Ishikawa (cell line): Measurements from ENCODE around the gene RSRP1.

Experiments used
- CEBPB ChIP-seq: IDR thresholded peaks from 2 replicates; pipeline ENCODE4 v1.6.1; 2012
- CREB1 ChIP-seq: IDR thresholded peaks from 2 replicates; pipeline ENCODE4 v1.6.1; 2012; ENCODE audit warnings: low read depth
- EGR1 ChIP-seq: IDR thresholded peaks from 2 replicates; pipeline ENCODE4 v1.6.1; 2012
- EP300 ChIP-seq: IDR thresholded peaks from 2 replicates; pipeline ENCODE4 v1.6.1; 2012; ENCODE audit warnings: borderline replicate concordance
- NFIC ChIP-seq: IDR thresholded peaks from 2 replicates; pipeline ENCODE4 v1.6.1; 2012
- RAD21 ChIP-seq: IDR thresholded peaks from 2 replicates; pipeline ENCODE4 v1.6.1; 2012; ENCODE audit warnings: low read depth
- TAF1 ChIP-seq: IDR thresholded peaks from 2 replicates; pipeline ENCODE4 v1.6.1; 2012; ENCODE audit warnings: low read depth, mild to moderate bottlenecking
- TCF12 ChIP-seq: IDR thresholded peaks from 2 replicates; pipeline ENCODE4 v1.6.1; 2012; ENCODE audit warnings: low read depth
- TEAD4 ChIP-seq: IDR thresholded peaks from 2 replicates; pipeline ENCODE4 v1.6.1; 2012
- YY1 ChIP-seq: IDR thresholded peaks from 2 replicates; pipeline ENCODE4 v1.6.1; 2012; ENCODE audit warnings: low read depth
- ZBTB7A ChIP-seq: IDR thresholded peaks from 2 replicates; pipeline ENCODE4 v1.6.1; 2012; ENCODE audit warnings: low read depth
- TF ChIP-seq, protein P1 (sequence below): IDR thresholded peaks from 2 replicates; pipeline ENCODE4 v1.6.1; 2012
- TF ChIP-seq, protein P2 (sequence below): IDR thresholded peaks from 2 replicates; pipeline ENCODE4 v1.6.1; 2012
- TF ChIP-seq, protein P3 (sequence below): IDR thresholded peaks from 2 replicates; pipeline ENCODE4 v1.6.1; 2012; ENCODE audit warnings: low read depth, mild to moderate bottlenecking

DNA sequence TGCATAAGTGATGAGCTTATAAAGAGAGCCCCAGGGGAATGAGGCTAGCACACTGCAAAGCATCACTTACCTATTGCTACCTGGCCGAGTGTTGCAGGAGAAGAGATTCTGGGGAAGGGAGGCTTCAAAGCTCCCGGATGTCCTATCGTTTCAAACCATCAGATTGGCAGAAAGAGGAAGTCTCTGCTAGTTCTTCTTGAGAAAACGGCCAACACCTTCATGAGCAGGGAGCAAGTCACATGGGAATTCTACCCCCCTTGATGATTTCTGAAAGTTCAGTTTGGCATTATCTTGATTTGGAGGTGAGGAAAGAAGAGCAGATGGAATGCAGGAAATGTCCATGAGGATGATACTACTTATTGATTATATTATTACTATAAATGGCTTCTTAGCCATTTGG, 31.1 kb downstream of the RSRP1 start:
- TF ChIP-seq ZBTB7A = no peak
- TF ChIP-seq, protein P1, sequence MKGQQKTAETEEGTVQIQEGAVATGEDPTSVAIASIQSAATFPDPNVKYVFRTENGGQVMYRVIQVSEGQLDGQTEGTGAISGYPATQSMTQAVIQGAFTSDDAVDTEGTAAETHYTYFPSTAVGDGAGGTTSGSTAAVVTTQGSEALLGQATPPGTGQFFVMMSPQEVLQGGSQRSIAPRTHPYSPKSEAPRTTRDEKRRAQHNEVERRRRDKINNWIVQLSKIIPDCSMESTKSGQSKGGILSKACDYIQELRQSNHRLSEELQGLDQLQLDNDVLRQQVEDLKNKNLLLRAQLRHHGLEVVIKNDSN = no peak
- TF ChIP-seq EP300 = no peak
- TF ChIP-seq YY1 = no peak
- TF ChIP-seq RAD21 = no peak
- no peak for TF ChIP-seq TEAD4
- no peak for TF ChIP-seq CEBPB
- TF ChIP-seq, protein P2, sequence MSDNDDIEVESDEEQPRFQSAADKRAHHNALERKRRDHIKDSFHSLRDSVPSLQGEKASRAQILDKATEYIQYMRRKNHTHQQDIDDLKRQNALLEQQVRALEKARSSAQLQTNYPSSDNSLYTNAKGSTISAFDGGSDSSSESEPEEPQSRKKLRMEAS = no peak
- TF ChIP-seq TAF1 = no peak
- TF ChIP-seq CREB1 = no peak
- no peak for TF ChIP-seq EGR1
- no peak for TF ChIP-seq NFIC
- TF ChIP-seq, protein P3, sequence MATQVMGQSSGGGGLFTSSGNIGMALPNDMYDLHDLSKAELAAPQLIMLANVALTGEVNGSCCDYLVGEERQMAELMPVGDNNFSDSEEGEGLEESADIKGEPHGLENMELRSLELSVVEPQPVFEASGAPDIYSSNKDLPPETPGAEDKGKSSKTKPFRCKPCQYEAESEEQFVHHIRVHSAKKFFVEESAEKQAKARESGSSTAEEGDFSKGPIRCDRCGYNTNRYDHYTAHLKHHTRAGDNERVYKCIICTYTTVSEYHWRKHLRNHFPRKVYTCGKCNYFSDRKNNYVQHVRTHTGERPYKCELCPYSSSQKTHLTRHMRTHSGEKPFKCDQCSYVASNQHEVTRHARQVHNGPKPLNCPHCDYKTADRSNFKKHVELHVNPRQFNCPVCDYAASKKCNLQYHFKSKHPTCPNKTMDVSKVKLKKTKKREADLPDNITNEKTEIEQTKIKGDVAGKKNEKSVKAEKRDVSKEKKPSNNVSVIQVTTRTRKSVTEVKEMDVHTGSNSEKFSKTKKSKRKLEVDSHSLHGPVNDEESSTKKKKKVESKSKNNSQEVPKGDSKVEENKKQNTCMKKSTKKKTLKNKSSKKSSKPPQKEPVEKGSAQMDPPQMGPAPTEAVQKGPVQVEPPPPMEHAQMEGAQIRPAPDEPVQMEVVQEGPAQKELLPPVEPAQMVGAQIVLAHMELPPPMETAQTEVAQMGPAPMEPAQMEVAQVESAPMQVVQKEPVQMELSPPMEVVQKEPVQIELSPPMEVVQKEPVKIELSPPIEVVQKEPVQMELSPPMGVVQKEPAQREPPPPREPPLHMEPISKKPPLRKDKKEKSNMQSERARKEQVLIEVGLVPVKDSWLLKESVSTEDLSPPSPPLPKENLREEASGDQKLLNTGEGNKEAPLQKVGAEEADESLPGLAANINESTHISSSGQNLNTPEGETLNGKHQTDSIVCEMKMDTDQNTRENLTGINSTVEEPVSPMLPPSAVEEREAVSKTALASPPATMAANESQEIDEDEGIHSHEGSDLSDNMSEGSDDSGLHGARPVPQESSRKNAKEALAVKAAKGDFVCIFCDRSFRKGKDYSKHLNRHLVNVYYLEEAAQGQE = no peak
- no peak for TF ChIP-seq TCF12
